PC-3 (cell line): ENCODE measurements around the gene ECEL1.

Experiments
- EZH2phosphoT487 ChIP-seq: fragments of 300-600 bp; sonication (generic); IDR thresholded peaks from 2 replicates; pipeline ENCODE4 v1.6.1; 2018; ENCODE audit warnings: mild to moderate bottlenecking, antibody characterized with exemption, low read length, borderline replicate concordance
- TF ChIP-seq, protein P1 (sequence below): fragments of 300-600 bp; sonication (generic); conservative IDR thresholded peaks from 2 replicates; pipeline ENCODE4 v1.5.1; 2017; ENCODE audit warnings: antibody characterized with exemption, low read depth, mild to moderate bottlenecking, low read length

DNA sequence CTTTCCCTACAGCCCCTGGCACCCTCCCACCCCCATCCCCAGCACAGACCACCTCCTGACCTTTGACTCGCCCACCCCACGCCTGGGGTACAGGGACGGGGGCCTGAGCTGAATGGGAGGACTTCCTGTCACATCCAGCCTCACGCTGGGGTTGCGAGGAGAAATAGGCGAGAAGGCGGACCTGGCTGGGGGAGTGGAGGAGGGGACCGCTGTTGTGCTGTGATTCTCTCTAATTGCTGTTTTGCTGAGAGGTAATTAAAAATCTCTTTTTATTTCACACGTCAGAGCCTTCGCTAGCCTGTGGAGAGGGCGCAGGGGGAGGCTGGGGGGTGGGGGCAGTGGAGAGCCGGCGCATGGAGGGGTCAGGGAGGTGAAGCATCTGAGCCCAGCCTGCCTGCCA is 9.7 kb upstream of the ECEL1 start:
- TF ChIP-seq EZH2phosphoT487, result no peak
- TF ChIP-seq, protein P1, sequence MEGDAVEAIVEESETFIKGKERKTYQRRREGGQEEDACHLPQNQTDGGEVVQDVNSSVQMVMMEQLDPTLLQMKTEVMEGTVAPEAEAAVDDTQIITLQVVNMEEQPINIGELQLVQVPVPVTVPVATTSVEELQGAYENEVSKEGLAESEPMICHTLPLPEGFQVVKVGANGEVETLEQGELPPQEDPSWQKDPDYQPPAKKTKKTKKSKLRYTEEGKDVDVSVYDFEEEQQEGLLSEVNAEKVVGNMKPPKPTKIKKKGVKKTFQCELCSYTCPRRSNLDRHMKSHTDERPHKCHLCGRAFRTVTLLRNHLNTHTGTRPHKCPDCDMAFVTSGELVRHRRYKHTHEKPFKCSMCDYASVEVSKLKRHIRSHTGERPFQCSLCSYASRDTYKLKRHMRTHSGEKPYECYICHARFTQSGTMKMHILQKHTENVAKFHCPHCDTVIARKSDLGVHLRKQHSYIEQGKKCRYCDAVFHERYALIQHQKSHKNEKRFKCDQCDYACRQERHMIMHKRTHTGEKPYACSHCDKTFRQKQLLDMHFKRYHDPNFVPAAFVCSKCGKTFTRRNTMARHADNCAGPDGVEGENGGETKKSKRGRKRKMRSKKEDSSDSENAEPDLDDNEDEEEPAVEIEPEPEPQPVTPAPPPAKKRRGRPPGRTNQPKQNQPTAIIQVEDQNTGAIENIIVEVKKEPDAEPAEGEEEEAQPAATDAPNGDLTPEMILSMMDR, result no peak
